ENCODE results near the gene IQSEC1. TPM values are rescaled to one million over a fixed set of nuclear protein-coding genes. Genes with fewer than 3 reads are reported as not detected.

IQSEC1 gene
- total RNA-seq, 2 donors from 2014 or later, result 58.2 to 94.2 TPM

GRCh38 chr3:13011573-13012220 lies 61.5 kb downstream of the IQSEC1 start:
- TF ChIP-seq POLR2AphosphoS5 (IDR thresholded peaks at IDR 0.05), result no peak
- H3K36me3 ChIP-seq, result no peaks in the 10 kb centered on the region
- no peaks in the 10 kb centered on the region for H3K27me3 ChIP-seq (replicated peaks; ENCODE audit: insufficient read depth)
- intact Hi-C loops (cut with DNase I), result no loop called here
- H3K4me1 ChIP-seq (replicated peaks), result no peaks in the 10 kb centered on the region
- no peak for DNase-seq (ENCODE audit: low spot score)
- no peak overlapping the region for H3K4me3 ChIP-seq
- H3K9me3 ChIP-seq, result no peaks in the 10 kb centered on the region
- 43% methylated on average over 11 of the region's 11 CpGs for WGBS
- H3K27ac ChIP-seq, result no peak overlapping the region

GRCh38 chr3:13010780-13011572 lies 62.3 kb downstream of the IQSEC1 start:
- no peak for DNase-seq (ENCODE audit: low spot score)
- Histone ChIP-seq H3K4me3 (no peak overlapping the region), H3K36me3 (no peaks in the 10 kb centered on the region), H3K9me3 (no peaks in the 10 kb centered on the region), H3K27ac (no peak overlapping the region), H3K4me1 (replicated peaks) (no peaks in the 10 kb centered on the region), H3K27me3 (replicated peaks; ENCODE audit: insufficient read depth) (no peaks in the 10 kb centered on the region)
- intact Hi-C loops (cut with DNase I), result no loop called here
- WGBS, result 80% methylated on average over 4 of the region's 4 CpGs
- TF ChIP-seq CTCF (IDR thresholded peaks at IDR 0.05) (no peak), POLR2AphosphoS5 (IDR thresholded peaks at IDR 0.05) (no peak), POLR2A (IDR thresholded peaks at IDR 0.05) (no peak)

- Histone ChIP-seq H3K36me3 (no peaks in the 10 kb centered on the region), H3K4me3 (no peak overlapping the region), H3K27ac (no peak overlapping the region), H3K27me3 (replicated peaks; ENCODE audit: insufficient read depth) (no peaks in the 10 kb centered on the region), H3K4me1 (replicated peaks) (no peaks in the 10 kb centered on the region), H3K9me3 (no peaks in the 10 kb centered on the region)
- TF ChIP-seq POLR2A (IDR thresholded peaks at IDR 0.05) (no peak), CTCF (IDR thresholded peaks at IDR 0.05) (no peak), POLR2AphosphoS5 (IDR thresholded peaks at IDR 0.05) (no peak)
- 95% methylated on average over 7 of the region's 7 CpGs for WGBS
- intact Hi-C loops (cut with DNase I), result no loop called here
- DNase-seq (ENCODE audit: low spot score), result no peak
Observed at GRCh38 chr3:13009946-13010315, 63.3 kb downstream of the IQSEC1 start.

GRCh38 chr3:13009132-13009945 lies 63.9 kb downstream of the IQSEC1 start:
- DNase-seq (ENCODE audit: low spot score), result no peak
- WGBS, result 74% methylated on average over 16 of the region's 16 CpGs
- Histone ChIP-seq H3K9me3 (no peaks in the 10 kb centered on the region), H3K4me3 (no peak overlapping the region), H3K4me1 (replicated peaks) (no peaks in the 10 kb centered on the region), H3K36me3 (no peaks in the 10 kb centered on the region), H3K27me3 (replicated peaks; ENCODE audit: insufficient read depth) (no peaks in the 10 kb centered on the region), H3K27ac (no peak overlapping the region)
- TF ChIP-seq POLR2A (IDR thresholded peaks at IDR 0.05), result no peak
- TF ChIP-seq POLR2AphosphoS5 (IDR thresholded peaks at IDR 0.05), result no peak
- TF ChIP-seq CTCF (IDR thresholded peaks at IDR 0.05), result no peak
- intact Hi-C loops (cut with DNase I), result no loop called here

Data from prostate gland (tissue), 2 donors.